Transverse colon (tissue), 4 donors: Measurements from ENCODE around the gene C2.

Experiments used
- CTCF ChIP-seq, 5 experiments: fragments of 200-600 bp in 3 of 5; fragments of 450-650 bp in 2 of 5; sonication (generic) in 3 of 5; IDR thresholded peaks; 1 replicate in 2 of 5; 2 replicates in 3 of 5; pipeline ENCODE4 v1.5.1; 2016 to 2017; ENCODE audit warnings: antibody characterized with exemption in 5 of 5, inconsistent platforms in 3 of 5, mild to moderate bottlenecking in 2 of 5, moderate library complexity in 1 of 5
- POLR2A ChIP-seq: fragments of 450-650 bp; IDR thresholded peaks from one replicate; pipeline ENCODE4 v1.6.1; 2016; ENCODE audit warnings: antibody characterized with exemption, mild to moderate bottlenecking, moderate library complexity
- POLR2AphosphoS5 ChIP-seq, 3 donors: sonication (generic); formaldehyde crosslinking; IDR thresholded peaks; one replicate each; pipeline ENCODE4 v1.6.1; 2016; ENCODE audit warnings: antibody characterized with exemption in 3 of 3

GRCh38 chr6:31886541-31886991 is 41.0 kb upstream of the C2 start:
- TF ChIP-seq CTCF (IDR thresholded peaks at IDR 0.05) (no peak), POLR2A (peak; percentile 17), POLR2AphosphoS5 (IDR thresholded peaks at IDR 0.05) (no peak)
